Tibial artery (tissue), 4 donors: ENCODE measurements around the gene TMEM164.

Experiments used
- DNase-seq, 2 donors: peaks; one replicate each; pipeline ENCODE4 v3.0.0-alpha.2; 2019
- H3K27ac ChIP-seq, 2 donors: fragments of 200-600 bp; sonication (generic) in 1 of 2; 1 replicate in 1 of 2; 2 replicates in 1 of 2; pipeline ENCODE4 v1.5.1; 2018 to 2019; ENCODE audit warnings: mild to moderate bottlenecking in 1 of 2
- H3K27me3 ChIP-seq, 2 donors: fragments of 200-600 bp; sonication (generic) in 1 of 2; one replicate each; pipeline versions ENCODE4 v1.5.1 to v1.6.0; 2016 to 2019
- H3K36me3 ChIP-seq, 3 donors: fragments of 200-600 bp; sonication (generic) in 2 of 3; one replicate each; pipeline ENCODE4 v1.5.1; 2016 to 2019; ENCODE audit warnings: mild to moderate bottlenecking in 2 of 3
- H3K4me1 ChIP-seq, 4 donors: fragments of 200-600 bp; sonication (generic) in 2 of 4; 1 replicate in 3 of 4; 2 replicates in 1 of 4; pipeline ENCODE4 v1.5.1; 2016 to 2019
- H3K4me3 ChIP-seq, 2 donors: fragments of 200-600 bp; sonication (generic) in 1 of 2; 1 replicate in 1 of 2; 2 replicates in 1 of 2; pipeline ENCODE4 v1.5.1; 2018 to 2019; ENCODE audit warnings: mild to moderate bottlenecking in 2 of 2
- H3K9me3 ChIP-seq, 3 donors: fragments of 200-600 bp; sonication (generic) in 1 of 3; one replicate each; pipeline ENCODE4 v1.5.1; 2016 to 2019
- intact Hi-C: fragments of 100-400 bp; cut with DNase I; formaldehyde crosslinking; loops from one replicate; pipeline ENCODE4 v1.15.0; 2023; ENCODE audit warnings: low total_unique reads
- TF ChIP-seq, protein P1 (sequence below), 2 experiments: fragments of 200-600 bp in 1 of 2; fragments of 450-650 bp in 1 of 2; IDR thresholded peaks; one replicate each; pipeline ENCODE4 v1.5.1; 2017 to 2019; ENCODE audit warnings: antibody characterized with exemption in 2 of 2, mild to moderate bottlenecking in 1 of 2, moderate library complexity in 1 of 2

TMEM164 gene

DNA sequence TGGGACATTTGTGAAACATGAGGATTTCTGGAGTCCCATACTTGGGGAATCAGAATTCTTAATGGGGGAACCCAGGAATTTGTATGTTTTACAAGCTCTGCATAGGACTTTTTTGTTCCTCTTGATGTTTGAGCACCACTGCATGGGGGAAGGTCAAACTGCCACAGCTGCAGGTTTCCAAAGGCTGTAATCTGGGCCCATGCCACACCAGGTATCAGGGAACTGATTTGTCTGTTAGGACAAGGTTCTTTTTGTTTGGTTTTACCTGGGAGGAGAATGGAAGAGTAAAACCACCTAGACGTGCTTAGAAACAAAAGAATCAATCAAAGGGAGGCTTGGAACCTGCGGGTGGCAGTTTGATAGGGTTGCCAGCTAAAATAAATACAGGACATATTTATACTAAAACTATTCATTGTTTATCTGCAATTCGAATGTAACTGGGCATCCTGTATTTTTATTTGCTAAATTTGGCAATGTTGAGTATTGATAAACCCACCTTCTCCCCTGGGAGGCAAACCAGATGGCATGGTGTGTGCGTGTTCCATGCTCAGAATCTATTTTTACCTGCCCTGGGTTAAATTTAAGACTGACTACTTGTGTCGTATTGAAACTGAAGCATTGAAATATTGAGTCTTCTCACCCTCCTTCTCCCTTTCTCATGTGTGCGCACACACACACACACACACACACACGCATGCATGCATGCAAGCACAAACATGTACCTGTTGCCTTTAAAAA lies 63.7 kb downstream of the TMEM164 start:
- no peak for DNase-seq
- Histone ChIP-seq H3K9me3 (no peaks in the 10 kb centered on the region), H3K27ac (no peak overlapping the region), H3K36me3 (no peaks in the 10 kb centered on the region), H3K27me3 (no peaks in the 10 kb centered on the region), H3K4me1 (no peaks in the 10 kb centered on the region), H3K4me3 (no peak overlapping the region)
- intact Hi-C loops, result no loop called here
- TF ChIP-seq, protein P1, sequence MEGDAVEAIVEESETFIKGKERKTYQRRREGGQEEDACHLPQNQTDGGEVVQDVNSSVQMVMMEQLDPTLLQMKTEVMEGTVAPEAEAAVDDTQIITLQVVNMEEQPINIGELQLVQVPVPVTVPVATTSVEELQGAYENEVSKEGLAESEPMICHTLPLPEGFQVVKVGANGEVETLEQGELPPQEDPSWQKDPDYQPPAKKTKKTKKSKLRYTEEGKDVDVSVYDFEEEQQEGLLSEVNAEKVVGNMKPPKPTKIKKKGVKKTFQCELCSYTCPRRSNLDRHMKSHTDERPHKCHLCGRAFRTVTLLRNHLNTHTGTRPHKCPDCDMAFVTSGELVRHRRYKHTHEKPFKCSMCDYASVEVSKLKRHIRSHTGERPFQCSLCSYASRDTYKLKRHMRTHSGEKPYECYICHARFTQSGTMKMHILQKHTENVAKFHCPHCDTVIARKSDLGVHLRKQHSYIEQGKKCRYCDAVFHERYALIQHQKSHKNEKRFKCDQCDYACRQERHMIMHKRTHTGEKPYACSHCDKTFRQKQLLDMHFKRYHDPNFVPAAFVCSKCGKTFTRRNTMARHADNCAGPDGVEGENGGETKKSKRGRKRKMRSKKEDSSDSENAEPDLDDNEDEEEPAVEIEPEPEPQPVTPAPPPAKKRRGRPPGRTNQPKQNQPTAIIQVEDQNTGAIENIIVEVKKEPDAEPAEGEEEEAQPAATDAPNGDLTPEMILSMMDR (IDR thresholded peaks at IDR 0.05), result no peak

DNA sequence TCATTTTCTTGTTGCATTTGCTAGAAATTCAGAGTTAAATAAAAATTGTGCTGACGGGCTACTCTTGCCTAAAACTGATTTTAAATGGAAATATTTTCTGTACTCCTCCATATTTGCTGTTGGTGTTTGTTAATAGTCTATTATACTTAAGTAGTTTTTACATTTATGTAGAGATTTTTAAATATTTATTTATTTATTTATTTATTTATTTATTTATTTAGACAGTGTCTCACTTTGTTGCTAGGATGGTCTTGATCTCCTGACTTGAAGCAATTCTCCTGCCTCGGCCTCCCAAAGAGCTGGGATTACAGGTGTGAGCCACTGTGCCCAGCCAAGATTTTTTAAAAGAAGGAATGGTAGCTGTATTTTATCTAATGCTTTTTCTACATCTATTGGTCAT lies 68.1 kb downstream of the TMEM164 start:
- TF ChIP-seq, protein P1 (IDR thresholded peaks at IDR 0.05), result no peak
- peaks cover 0 to 20% (median 12%) of the 10 kb centered on the region in 3 donors for H3K9me3 ChIP-seq
- intact Hi-C loops, result no loop called here
- H3K36me3 ChIP-seq, result peaks cover 0 to 9% (median 3%) of the 10 kb centered on the region in 3 donors
- no peak overlapping the region for H3K27ac ChIP-seq
- no peaks in the 10 kb centered on the region for H3K27me3 ChIP-seq
- no peaks in the 10 kb centered on the region for H3K4me1 ChIP-seq
- no peak overlapping the region for H3K4me3 ChIP-seq
- DNase-seq, result no peak

DNA sequence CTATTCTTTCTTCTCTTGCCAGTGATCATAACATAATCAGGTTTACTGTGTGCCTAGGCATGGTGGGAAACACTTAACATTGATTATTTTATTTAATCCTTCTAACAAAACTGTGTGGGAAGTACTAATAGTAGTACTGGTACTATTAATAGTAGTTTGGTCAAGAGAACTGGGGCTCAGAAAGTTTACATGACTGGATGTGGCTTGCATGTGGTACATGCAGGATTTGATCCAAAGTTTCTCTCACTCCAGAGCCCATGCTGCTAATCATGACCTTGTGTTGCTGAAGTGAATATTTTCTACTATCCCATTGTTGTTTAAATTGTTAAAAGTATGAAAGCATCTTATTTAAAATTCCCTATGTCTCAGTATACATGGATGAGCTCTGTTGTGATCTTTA lies 78.4 kb downstream of the TMEM164 start:
- intact Hi-C loops, result no loop called here
- peaks cover 0 to 34% (median 7%) of the 10 kb centered on the region in 4 donors for H3K4me1 ChIP-seq
- H3K27ac ChIP-seq, result peak overlapping the region; percentile 37 to 53
- no peak overlapping the region for H3K4me3 ChIP-seq
- H3K36me3 ChIP-seq, result no peaks in the 10 kb centered on the region
- no peak for DNase-seq
- H3K9me3 ChIP-seq, result no peaks in the 10 kb centered on the region
- TF ChIP-seq, protein P1 (IDR thresholded peaks at IDR 0.05), result no peak
- H3K27me3 ChIP-seq, result no peaks in the 10 kb centered on the region

DNA sequence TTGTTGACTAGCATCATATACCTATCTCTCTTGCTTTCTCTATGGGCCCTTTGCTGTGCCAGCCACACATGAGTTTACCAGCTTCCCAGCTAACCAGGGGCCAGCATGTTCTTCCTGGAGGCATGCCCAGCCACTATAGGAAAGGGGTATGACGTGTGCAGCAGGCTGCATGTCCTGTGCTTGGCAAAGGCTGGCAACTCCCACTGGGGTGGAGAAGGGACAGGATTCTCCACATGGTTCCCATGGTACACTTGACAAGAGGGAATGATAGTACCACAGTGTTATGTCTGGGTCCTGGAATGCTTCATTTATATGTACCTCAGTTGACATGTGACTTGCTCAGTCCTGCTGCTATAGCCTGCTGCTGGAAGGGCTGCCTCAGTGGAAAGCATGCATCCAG lies 78.8 kb downstream of the TMEM164 start:
- H3K27ac ChIP-seq, result peak overlapping the region; percentile 37 to 53
- no peaks in the 10 kb centered on the region for H3K9me3 ChIP-seq
- TF ChIP-seq, protein P1 (IDR thresholded peaks at IDR 0.05), result no peak
- peak; percentile 26 to 64 for DNase-seq
- no peak overlapping the region for H3K4me3 ChIP-seq
- no peaks in the 10 kb centered on the region for H3K27me3 ChIP-seq
- peaks cover 0 to 35% (median 7%) of the 10 kb centered on the region in 4 donors for H3K4me1 ChIP-seq
- H3K36me3 ChIP-seq, result no peaks in the 10 kb centered on the region
- intact Hi-C loops, result no loop called here

DNA sequence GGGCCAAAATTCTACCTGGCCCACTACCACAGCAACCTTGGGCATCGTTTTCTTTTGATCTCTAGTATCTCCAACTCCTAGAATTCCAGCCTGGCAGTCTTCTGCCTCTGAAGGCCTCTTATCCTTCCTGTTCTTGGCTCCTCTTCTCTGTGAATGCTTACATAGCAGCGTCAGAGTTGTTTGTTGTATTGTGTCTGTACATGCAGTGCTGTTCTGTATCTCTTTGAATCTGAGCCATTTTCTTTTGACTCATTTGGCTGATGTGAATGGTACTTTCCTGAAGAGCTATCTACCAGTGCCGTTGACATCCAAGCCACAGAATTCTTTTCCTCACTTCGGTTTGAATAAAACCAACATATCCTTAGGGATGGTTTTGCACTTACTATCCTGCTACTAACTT lies 79.2 kb downstream of the TMEM164 start:
- TF ChIP-seq, protein P1 (IDR thresholded peaks at IDR 0.05), result no peak
- Histone ChIP-seq H3K9me3 (no peaks in the 10 kb centered on the region), H3K27me3 (no peaks in the 10 kb centered on the region), H3K4me1 (peaks cover 0 to 38% (median 7%) of the 10 kb centered on the region in 4 donors), H3K4me3 (no peak overlapping the region), H3K27ac (peak overlapping the region; percentile 37 to 53), H3K36me3 (no peaks in the 10 kb centered on the region)
- no peak for DNase-seq
- intact Hi-C loops, result no loop called here
